Occipital lobe (tissue), 2 donors: ENCODE measurements around the gene TNNI2. TPM values are rescaled to one million over a fixed set of nuclear protein-coding genes. Genes with fewer than 3 reads are reported as not detected.

Experiments used
- DNase-seq: peaks from one replicate; lab custom pipeline; 2025; lab: John Stamatoyannopoulos, UW
- total RNA-seq: library from RNA; depleted of rRNA; stranded (reverse); fragments of >200 nt; gene quantifications from one replicate; pipeline ENCODE4 v1.2.3, GENCODE V29; 2014

The TNNI2 gene
- total RNA-seq, 1 donor from 2014 or later, result 0.62 TPM

DNA sequence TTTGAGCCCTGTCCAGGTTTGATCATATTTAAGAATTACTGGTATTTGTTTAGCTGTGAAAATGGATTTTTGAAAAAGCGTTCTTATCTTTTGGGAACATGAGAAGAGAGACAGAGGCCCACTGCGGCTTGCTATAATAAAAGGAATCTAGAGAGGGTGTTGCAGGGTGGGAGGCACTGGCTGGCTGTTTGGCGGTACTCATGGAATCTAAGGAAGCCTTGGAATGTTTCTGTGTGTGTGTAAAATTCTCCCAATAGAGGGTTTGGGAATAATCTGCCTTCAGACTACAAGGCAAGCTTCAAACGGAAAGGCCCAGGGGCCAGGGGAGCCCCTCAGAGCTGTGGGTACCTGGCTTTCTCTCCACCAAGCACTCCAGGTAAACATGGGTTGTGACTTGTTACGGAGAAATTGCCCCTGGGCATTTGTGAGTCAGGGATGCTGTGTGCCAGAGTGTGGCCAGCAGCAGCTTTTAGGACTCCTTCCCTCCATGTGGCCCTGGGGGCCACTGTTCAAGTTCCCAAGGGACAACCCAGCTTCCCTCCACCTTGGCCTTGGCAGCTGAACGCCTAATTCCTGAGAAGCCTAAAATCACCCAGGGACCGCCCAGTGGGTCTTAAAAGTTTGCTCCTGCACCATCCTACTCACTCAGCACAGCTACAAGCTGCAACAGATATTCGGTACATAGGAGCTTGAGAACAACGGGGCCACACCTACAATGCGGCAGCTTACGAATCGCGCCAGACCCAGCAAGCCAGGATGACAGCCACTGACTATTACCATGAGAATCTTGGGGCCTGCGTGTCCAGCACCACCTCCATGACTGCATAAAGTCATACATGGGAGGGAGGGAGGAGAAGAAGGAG lies 18.1 kb upstream of the TNNI2 start:
- no peak for DNase-seq

DNA sequence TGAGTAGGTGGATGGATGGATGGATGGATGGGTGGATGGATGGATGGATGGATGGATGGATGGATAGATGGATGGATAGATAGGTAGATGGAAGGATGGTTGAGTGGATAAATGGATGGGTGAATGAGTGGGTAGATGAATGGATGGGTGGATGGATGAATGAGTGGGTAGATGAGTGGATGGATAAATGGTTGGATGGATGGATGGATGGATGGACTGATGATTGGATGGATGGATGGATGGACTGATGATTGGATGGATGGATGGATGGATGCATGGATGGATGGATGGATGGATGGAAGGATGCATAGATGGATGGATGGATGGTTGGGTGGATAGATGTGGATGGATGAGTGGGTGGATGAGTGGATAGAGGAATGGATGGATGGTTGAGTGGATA lies 17.2 kb upstream of the TNNI2 start:
- DNase-seq, result no peak

DNA sequence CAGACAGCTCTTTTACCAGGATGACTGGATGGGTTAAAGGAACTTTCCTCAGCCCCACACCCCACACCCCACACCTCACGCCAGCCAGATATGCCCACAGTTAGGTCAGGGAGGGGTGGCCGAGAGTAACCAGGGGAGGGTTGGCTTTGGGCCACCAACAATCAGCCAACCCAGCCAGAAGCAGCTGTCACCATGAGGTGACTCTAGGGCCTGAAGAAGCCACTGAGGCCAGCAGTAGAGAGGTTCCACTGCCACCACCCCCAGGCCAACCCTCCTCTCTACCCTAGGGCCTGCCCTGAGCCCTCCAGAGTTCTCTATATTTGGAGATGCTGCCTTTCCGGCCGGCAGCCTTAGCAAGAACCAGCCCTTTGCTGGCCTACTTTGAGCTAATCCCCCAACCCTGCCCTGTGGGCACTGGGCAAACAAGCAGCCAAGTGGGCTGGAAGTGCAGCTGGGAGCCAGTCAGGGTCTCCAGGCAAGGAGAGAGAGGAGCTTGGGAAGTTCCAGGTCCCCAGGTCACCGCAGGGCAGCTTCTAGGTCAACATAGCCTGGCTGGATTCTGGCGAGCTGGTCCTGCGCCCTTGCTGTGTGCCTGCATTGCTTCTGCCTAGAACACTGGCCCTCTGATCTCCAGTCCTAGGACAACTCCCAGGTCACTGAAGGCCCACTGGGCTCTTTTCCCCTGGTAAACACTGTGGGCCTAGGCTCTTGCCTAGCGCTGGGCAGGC lies 16.0 kb upstream of the TNNI2 start:
- no peak for DNase-seq

DNA sequence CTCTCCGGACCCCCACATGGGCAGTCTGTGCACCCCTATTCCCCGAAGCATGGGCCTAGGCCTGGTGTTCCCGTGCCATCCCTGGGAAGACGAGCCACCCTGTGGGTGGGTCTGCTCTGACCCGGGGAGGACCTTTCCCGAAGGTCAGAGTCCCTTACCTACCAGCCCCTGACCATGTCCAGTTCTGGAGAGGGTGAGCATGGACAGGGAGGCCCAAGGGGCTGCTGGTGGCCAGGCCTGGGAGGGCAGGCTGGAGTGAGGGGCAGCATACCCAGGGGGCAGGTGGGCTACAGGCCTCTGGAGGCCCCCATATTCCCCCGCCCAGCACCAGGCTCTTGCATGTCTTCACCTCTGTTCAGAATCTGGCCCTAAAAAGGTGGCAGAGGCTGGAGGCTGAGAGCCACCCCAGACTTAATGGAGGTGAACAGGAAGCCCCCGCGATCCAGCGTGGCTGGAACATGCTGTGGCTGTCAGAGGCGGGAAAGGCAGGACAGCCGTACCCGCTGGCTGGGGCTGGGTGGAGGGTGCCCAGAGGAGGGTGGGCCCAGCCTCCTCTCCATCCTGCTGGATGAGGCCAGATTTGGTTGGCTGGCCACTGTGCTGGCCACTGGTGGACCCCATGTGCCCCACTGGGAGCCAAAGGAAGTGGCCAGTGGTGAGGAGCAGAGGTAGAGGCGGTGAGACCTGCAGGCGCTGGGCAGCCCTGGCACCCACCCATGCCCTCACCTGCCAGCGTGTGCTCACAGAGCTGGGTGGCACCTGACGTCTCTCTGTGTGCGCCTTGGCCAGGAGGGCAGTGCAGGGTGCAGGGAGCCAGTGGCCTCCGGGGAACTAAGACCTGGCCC lies 15.2 kb upstream of the TNNI2 start:
- no peak for DNase-seq

DNA sequence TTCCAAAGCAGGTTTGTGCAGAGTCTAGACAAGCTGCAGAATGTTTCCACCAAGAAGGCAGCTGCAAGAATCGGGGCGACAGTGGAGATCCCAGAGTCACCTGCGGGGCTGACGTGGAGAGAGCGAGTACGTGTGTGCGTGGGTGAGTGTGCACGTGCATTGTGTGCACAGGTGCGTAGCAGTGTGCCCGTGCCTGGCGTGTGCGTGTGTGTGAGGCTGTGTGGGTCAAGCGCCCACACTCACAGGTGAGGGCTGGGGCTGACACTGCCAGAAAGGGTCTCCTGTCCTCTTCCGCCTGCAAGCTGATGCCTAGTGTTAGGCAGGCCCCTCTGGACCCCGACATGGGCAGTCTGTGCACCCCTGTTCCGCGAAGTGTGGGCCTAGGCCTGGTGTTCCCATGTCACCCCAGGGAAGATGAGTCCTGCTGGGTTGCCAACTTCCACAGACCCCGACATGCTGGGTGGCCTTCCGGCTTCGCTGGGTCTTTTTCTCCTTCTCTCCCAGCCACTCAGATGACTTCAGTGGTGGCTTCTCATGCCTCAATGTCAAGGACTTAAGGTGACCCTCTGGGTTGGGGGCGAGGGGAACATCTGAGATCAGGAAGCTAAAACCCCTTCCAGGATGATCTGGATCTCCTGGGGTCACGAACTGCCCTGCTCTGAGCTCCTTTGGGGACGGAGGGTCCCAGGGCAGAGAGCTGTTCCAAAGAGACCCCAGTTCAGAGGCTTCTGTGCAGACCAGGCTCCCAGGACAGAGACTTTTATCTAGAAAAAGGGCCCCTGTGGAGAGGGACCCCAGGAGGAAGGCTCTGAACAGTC lies 14.4 kb upstream of the TNNI2 start:
- no peak for DNase-seq

DNA sequence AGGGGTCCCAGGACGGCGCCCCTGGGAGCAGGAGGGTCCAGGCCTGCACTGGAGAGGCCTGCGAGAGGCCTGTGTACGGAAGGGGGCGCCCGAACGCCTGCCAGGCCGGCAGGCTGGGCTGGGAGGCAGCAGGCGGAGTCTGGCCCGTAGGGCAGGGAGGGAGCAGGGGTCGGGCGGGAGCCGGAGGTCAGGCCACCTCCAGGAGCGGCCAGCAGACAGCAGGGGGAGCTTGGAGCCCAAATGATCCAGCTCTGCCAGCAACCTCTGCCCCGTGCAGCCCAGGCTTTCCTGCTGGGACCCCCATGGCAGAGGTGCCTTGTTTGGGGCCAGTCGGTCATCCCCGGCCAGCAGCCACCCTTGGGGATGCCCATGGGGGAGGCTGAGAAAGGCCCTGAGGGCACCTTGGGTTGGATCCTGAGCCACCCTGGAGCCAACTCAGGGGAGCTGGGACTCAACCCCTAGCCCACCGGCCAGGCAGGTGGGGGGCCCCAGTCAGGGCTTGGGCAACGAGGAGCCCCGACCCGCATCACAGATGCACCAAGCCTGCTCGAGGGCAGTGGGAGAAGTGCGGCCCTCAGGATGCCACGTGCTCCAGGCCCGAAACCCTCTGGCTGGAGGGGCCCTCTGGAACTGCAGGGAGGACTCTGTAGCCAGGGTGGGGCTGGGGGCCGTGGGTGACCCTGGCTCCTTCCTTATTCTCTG lies 13.6 kb upstream of the TNNI2 start:
- no peak for DNase-seq

DNA sequence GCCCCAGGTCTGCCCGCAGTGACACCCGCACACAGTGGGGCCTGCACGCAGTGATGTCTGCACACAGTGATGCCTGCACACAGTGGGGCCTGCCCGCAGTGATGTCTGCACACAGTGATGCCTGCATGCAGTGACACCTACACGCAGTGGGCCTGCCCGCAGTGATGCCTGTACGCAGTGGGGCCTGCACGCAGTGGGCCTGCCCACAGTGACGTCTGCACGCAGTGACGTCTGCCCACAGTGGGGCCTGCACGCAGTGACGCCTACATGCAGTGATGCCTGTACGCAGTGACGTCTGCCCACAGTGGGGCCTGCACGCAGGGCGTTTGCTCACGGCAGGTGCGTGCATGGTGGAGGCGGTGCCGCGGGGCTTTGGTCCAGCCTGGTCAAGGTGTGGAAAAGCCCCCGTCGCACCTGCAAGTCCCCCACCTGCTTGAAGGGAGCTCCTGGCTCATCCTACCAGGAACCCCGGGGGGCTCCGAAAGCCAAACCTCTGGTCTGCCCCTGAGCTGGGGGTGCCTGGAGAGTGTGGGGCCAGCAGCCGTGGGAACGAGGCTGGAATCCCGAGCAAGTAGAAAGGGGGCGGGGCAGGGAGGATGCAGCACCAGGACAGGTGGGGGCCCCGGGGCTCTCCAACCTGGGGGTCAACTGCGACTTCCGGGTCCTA lies 12.9 kb upstream of the TNNI2 start:
- DNase-seq, result no peak

DNA sequence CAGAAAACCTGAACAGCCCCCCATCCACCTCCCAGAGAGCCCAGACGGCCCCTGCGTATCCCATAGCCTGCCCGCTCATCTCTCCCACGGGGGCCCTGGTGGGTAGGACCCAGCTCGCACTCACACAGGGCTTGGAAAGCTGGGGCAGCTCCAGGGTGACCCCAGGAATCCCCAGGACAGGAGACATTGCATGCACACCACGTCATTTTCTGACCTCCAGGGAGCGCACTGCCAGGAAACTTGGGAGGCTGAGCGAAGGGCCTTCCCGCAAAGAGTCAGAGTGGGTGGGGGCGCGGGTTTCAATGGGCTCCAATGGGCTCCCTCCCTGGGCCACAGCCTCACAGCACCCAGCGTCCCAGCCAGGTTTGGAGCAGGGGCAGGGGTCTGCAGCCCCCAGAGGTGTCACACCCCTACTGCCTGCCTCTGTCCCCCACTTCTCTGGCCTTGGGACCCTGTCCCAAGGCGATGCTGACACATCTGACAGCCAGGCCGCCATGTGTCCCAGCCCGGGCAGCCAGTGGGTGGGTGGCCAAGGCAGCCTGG lies 12.2 kb upstream of the TNNI2 start:
- no peak for DNase-seq

DNA sequence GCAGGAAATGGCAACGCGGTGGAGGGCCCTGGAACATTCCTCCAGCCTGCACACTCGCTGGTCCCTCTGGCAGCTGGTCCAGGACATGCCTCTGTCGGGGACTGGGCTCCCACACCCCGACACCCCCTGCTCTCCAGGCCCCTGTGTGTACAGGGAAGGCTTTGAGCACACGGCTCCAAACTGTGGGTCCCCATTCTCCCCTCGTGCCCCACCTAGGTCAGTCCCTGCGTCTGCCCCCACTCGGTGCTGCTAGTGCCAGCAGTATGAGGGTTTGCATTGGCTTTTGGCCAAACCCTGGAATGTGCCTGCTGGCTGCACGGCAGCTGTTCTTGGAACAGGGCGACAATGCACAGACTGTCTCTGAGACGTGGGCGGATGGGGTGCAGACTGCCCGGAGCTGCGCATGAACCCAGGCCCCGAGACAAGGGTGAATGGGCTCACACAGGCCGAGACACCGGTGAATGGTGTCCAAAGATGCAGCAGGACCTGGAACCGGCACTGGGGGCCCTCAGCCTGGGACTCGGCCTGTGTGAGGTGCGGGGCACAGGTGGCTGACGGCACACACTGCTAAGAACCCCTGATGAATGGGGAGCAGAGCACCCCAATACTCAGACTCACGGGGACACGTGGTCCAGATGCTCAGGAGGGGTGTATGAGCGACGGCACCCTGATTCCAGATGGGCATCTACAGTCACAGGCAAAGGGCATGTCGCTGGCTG lies 11.5 kb upstream of the TNNI2 start:
- peak; percentile 77 for DNase-seq

DNA sequence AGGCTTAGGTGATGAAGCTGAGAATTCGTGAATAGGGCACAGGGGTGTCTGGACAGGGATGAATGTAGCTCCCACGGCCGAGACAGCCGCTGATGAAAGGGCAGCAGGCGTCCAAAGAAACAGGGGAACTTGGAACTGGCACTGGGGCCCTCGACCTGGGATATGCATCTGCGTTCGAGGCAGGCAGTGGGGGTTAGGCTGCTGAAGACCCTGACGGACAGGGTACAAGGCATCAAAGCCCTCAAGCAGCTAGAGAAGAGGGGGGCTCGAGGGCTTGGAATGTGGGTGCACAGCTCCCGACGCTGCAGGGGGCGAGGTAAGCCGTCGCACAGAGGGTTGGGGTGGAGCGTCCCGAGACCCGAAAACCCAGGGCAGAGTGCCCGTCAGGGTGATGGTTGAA lies 10.8 kb upstream of the TNNI2 start:
- DNase-seq, result no peak

DNA sequence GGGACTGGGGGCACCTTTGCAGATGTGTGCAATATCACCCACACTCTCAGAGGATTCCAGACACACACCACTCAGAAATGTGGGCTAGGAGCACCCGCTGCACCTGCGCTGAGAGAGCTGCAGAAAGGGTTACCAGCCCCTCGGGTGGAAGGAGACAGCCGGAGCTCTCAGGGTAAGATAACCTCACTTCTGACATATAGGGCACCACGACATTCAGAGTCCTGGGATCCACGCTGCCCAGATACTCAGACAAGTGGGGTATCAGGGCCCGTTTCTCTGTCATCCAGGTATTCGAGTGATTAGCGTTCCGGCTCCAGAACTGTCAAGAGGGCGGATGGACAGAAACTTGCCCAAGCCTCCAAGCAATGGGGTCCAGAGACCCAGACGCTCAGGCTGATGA lies 10.2 kb upstream of the TNNI2 start:
- DNase-seq, result no peak

DNA sequence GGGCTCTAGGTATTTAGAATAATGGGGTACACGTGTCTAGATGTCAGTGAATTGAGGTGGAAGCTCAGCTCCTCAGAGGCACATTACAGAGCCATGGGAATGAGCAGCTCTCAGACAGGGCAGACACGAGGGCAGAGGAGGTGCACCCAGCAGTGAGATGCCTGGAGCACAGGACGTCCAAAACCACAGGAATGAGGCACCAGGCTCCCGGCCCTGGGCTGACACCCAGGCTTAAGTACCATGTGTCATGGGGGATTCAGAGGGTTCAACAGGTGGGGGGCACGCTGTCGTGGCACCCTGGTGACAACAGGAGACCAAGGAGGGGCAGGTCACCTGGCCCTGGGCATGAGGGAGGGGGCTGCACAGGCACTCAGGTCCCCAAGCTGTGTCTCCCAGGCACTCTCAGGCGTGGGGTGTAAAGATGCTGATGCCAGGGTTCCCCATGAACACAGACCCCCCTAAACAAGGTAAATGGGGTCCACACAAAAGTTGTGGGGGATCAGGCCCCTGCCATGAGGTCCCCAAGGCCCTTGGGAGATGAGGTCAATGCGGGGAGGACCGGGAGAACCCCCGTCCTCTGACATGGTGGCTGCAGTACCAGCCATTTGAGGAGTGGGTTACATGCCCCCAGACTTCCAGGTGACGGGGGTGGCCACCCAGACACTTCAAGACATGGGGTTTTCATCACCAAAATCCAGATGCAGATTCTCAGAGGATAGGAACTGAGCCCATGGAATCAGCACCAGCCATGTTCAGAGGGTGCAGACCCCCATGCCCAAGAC lies 9.6 kb upstream of the TNNI2 start:
- DNase-seq, result no peak

DNA sequence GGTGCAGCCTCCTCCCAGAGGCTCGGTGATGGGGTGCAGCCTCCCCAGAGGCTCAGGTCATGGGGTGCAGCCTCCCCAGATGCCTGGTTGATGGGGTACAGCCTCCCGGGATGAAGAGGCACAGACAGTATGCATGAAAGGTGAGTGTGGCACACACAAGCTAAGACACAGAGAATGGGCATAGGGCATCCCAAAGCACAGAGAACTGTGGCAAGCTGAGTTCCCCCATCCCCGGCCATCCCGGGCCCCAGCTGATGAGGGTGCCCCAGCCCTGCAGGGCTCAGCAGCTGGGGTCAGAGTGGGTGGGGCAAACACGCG lies 8.8 kb upstream of the TNNI2 start:
- no peak for DNase-seq

DNA sequence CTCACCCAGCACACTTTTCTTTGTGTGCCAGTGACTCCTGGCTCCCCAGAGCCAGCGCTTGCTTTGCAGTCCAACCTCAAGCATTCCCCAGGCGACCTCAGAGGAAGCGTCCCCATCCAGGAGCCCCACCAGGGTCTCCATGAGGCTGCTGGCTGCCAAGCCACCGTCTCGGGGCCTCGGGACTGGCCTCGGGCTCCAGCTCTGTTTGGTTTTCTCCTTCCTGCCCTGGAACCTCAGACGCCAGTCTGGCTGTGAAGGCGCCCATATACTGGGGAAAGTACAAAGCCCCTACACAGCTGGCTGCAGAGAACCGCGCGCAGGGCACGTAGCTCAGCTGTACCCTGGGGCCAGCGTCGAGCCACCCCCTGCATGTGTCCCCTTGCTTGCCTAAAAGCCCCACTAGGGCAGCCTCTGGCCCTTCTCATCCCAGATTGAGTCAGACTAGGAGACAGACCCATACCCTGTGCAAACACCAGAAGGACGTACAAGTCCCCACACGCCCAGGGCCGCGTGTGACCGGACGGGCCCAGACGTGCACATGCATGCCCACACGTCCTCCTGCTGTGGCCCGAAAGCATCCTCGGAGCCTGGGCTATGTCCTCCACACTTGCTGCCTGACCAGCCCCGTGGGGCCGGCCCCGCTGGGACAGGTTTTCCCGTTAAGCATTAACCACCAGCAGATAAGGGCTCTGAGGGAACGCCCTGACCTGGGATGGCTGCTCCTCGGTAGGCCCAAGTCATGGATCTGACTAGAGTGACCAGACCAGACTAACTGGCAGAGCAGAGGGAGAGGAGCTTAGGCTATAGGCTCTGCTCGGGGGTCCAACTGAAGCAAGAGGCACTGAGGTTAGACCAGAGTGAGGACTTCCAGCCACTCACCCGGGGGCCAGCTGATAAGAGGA lies 8.2 kb upstream of the TNNI2 start:
- no peak for DNase-seq

DNA sequence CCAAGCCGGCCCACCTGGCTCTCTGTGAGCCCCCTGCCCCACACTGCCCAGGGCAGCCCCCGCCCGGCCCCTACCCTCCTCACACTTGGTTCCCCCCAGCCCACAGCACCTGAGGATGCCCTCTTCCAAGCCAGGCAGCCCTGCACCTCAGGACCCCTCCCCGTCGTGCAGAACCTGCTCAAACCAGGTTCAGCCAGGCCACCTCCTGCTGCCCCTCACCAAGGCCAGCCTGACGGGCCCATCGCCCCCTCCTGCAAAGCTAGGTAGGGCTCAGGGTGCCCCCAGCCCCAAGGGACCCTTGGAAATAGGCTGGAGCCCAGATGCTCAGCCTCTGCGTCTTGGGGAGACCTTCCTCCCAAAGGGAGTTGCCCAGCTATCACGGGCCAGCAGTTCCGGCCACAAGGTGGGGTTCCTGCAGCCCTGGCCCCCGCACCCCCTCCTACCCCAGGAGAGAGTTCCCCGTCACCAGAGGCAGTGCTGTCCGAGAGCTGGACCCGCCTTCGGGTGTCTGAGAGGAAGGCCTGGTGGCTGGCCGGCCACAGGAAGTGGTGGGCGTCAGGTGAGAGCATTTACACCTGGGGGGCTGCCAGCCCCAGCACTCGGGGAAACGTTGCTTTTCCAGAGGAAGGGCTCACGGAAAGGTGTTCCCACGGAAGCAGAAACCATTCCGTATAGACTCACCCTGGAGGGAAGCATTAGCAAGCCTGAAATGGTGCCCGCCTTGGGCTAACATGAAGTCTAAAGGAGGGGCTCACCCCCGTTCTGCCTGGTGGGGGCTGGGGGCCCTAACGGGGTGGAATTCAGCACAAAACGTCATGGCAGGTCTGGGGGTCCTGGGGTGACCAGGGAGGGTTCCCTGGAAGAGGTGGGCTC lies 7.2 kb upstream of the TNNI2 start:
- no peak for DNase-seq

DNA sequence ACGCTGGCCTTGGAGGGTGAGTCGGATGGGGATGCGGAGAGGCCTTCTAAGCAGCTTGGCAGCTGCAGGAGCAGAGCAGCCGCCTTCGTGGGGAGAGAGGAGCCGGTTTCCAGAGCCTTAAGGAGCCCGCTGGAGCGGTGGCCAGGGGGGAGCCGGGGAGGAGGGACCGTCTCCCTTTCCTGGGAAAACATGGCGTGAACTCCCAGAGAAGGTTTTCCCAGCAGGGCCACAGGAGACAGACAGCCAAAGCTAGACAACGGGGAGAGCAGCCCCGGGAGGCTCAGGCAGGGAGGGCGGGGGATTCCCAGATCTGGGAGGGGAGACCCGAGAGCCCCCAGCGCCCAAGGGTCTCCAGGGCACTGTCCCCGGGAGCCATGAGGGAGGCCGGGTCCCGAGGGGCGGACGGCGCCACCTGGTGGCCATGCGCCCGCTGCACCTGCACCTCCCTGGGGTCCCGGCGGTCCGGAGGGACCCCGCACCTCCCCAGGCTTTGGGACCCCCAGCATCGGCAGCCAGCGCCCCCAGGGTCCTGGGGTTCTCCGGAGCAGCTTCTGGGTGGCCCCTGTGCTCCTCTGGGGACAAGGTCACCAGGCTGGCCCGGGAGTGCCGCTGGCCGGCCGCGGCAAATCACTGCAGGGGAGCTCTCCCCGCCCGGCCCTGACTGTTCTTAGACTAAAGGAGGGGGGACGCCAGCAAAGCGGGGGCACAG lies 6.4 kb upstream of the TNNI2 start:
- DNase-seq, result no peak
